Astrocyte of the cerebellum (primary cell): Measurements from ENCODE around the gene ATP5PD.

Source experiments
- DNase-seq: peaks from one replicate; pipeline ENCODE4 v3.0.0-alpha.2; 2011; ENCODE audit warnings: low read depth
- H3K4me3 ChIP-seq: 2 replicates; pipeline ENCODE4 v1.5.1; 2011; ENCODE audit warnings: mild to moderate bottlenecking, low read depth, low read length, moderate library complexity
- in situ Hi-C: cut with HindIII; loops from 2 replicates; pipeline ENCODE4 v1.10.0; 2017; ENCODE audit warnings: low sequenced_read_pairs
- TF ChIP-seq, protein P1 (sequence below): IDR thresholded peaks from 2 replicates; pipeline ENCODE4 v1.5.1; 2012; ENCODE audit warnings: low read length, low read depth, moderate library complexity, mild to moderate bottlenecking; ENCODE audit errors: missing control alignments

The ATP5PD gene

DNA sequence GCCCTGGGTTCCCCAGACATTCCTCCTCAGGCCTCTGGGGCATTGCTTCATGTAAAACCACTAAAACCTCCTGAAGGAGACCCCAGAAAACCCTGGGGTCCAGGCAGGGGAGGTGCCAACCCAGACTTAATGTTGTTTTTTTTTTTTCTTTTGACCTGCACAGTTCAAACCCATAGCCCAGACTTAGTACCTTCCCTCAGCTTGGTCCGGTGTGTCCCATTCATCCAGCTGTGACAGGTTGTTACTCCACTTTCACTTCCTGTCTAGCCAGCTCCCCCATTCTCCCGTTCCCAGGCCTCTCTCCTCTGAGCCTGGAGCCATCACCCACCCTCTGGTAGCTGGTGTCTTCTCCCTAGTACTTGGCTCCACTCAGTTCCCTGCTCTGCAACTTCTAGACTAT, 54.5 kb downstream of the ATP5PD start:
- H3K4me3 ChIP-seq: no peak overlapping the region
- TF ChIP-seq, protein P1, sequence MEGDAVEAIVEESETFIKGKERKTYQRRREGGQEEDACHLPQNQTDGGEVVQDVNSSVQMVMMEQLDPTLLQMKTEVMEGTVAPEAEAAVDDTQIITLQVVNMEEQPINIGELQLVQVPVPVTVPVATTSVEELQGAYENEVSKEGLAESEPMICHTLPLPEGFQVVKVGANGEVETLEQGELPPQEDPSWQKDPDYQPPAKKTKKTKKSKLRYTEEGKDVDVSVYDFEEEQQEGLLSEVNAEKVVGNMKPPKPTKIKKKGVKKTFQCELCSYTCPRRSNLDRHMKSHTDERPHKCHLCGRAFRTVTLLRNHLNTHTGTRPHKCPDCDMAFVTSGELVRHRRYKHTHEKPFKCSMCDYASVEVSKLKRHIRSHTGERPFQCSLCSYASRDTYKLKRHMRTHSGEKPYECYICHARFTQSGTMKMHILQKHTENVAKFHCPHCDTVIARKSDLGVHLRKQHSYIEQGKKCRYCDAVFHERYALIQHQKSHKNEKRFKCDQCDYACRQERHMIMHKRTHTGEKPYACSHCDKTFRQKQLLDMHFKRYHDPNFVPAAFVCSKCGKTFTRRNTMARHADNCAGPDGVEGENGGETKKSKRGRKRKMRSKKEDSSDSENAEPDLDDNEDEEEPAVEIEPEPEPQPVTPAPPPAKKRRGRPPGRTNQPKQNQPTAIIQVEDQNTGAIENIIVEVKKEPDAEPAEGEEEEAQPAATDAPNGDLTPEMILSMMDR: no peak
- in situ Hi-C loops: no loop called here
- DNase-seq: no peak

DNA sequence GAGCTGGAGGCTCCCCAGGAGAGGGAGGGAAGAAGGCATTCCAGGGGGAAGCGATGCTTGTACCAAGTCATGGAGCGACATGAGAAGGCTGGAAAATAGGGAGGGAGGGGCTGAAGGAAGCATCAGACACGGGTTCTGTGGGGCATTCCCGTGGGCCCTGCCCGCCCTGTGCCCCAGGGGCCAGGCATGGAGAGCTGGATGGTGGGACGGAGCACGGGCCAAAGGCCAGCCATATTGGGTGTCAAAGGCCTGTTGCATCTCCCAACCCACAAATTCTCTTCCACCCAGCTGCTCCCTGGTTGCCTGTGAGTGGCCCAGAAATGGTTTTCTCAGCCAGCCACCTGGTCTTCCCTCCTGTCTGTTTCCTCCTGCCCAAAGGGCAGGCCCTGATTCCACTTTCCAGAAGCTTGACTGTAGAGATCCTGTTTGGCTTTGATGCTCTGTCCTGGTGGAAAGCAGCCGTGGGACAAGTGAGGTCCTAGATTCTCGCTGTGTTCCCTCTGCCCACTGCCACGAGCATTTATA, 56.1 kb downstream of the ATP5PD start:
- TF ChIP-seq, protein P1: no peak
- H3K4me3 ChIP-seq: no peak overlapping the region
- no peak for DNase-seq
- in situ Hi-C loops: no loop called here
